ENCODE results near the gene OVCA2.

DNA sequence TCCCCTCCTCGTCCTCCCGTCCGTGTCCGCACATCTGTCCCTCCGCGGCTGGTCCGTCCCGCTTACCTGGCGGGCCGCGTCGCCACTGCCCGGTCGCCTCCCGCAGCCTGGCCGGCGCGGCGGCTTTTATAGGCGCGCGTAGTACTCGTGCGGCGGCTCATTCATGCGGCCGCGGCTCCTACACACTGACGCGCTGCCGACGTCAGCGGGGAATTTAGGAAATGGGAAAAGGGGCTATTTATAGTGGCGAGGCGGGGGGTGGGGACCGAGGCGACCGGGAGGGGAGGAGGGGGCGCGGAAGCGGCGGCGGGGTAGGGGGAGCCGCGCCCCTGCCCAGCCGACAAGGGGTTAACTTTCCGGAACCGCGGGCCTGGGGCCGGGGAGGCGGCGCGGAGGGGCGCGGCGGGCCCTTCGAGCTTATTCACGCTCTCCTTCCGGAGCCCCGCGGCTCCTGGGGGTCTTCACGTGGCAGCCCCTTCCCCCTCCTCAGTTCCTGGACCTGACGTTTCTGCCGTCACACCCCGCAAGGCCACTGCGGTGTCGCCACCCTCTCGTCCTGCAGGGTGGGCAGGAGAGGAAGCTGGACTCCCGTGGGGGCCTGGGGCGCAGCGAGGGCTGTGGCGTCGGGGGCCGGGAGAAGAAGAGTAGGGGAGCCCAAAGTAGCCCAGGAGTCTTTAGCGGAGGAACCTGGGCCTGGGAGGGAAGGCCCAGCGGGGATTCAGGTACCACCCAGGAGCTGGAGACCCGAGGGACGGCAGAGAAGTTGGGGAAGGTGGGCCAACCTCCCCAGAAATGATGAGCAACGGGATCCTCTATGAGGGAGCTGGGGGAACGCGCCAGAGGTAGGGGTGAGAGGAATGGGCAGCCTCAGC is 9.5 kb downstream of the OVCA2 start:
- TF ChIP-seq, protein P1, sequence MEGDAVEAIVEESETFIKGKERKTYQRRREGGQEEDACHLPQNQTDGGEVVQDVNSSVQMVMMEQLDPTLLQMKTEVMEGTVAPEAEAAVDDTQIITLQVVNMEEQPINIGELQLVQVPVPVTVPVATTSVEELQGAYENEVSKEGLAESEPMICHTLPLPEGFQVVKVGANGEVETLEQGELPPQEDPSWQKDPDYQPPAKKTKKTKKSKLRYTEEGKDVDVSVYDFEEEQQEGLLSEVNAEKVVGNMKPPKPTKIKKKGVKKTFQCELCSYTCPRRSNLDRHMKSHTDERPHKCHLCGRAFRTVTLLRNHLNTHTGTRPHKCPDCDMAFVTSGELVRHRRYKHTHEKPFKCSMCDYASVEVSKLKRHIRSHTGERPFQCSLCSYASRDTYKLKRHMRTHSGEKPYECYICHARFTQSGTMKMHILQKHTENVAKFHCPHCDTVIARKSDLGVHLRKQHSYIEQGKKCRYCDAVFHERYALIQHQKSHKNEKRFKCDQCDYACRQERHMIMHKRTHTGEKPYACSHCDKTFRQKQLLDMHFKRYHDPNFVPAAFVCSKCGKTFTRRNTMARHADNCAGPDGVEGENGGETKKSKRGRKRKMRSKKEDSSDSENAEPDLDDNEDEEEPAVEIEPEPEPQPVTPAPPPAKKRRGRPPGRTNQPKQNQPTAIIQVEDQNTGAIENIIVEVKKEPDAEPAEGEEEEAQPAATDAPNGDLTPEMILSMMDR (IDR thresholded peaks at IDR 0.05): no peak
- TF ChIP-seq POLR2A (IDR thresholded peaks at IDR 0.05): peak; percentile 33 to 41

Measured in adrenal gland (tissue), 5 donors.